Forelimb muscle (tissue), 1 donor: ENCODE measurements around the gene FAH. TPM values are rescaled to one million over a fixed set of nuclear protein-coding genes. Genes with fewer than 3 reads are reported as not detected.
"Not testable (repeated sequence)": the region's sequence is repeated elsewhere in the genome, so short reads cannot be mapped to it uniquely, and the experiment has no call there.

Source experiments
- DNase-seq: peaks from one replicate; pipeline ENCODE4 v3.0.0-alpha.2; 2013; ENCODE audit warnings: low read depth
- polyA plus RNA-seq: library from polyadenylated mRNA; unstranded; fragments of 120-200 nt; gene quantifications from one replicate; pipeline ENCODE4 v1.2.1, GENCODE V29; 2013; ENCODE audit not compliant: insufficient read length

Gene FAH
- polyA plus RNA-seq, result 13.4 TPM

- DNase-seq, result peak; percentile 14
Observed at GRCh38 chr15:80152896-80153876, at the start of gene FAH. Gene FAH, plus strand, starts transcription at chr15:80152999. Its CDS starts 56 bp downstream, at chr15:80153055.

GRCh38 chr15:80105193-80105592, 47.6 kb upstream of the FAH start:
- DNase-seq, result no peak

DNA sequence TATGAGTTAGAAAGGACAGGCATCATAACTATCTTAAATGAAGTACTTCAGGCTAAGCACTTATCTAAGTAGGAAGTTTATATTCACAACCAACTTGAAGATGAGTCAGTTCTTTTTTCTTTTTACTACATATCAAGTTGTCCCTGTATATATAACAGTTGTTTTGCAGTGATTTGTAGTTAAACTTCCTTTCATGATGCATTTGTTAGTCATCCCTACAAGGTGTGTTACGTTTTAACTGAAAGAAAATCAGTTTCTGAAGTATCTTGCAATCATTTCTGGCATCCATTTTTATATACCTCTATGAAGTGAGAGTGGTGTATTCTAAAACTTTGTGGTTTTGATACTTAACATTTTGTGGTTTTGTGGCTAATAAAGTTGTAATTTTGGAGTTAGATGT, 47.2 kb upstream of the FAH start:
- DNase-seq, result no peak

DNA sequence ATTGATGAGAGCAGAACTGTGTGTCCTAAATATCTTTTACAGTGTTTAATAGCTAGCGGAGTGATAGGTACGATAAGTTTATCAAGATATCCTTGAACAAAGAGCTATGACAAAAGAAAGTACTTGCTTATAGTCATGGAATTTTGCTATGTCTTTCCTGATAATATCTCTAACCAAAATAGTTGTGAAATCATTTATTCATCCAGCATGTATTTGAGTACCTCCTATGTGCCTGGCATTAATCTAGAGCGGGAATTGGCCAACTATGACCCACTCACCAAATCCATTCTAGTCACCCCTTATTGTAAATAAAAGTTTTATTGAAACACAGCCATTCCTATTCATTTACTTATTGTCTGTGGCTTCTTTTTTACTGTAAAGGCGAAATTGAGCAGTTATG, 46.7 kb upstream of the FAH start:
- DNase-seq, result no peak

DNA sequence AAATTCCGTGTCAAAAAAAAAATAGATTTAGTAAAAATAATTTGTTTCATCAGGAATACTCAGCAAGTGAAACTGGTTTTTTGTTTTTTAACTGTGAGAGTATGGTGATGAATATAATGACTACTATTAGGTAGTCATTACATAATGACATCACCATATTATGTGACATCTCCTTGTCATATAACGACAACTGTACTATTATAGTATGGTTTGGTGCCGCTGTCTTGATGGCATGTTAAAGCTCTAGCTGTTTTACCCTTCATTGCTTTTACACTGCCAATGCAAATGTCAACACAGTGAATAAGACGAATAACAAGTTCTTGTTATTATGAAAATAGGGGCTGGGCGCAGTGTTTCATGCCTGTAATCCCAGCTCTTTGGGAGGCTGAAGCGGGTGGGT, 45.6 kb upstream of the FAH start:
- DNase-seq, result no peak

DNA sequence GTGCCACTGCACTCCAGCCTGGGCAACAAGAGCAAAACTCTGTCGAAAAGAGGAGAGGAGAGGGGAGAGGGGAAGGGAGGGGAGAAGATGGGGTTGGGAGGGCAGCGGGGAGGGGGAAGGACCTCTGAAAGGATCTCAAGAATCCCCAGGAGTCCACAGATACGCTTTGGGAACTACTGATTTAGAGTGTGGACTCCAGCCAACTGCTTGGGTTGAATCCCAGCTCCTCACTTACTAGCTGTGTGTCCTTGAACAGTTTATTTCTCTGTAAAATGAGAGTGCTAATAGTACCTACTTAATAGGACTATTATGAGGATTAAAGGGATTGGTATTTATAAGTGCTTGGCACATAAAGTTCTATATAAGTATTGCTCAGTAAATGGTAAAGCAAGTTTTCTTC, 45.0 kb upstream of the FAH start:
- DNase-seq, result no peak

DNA sequence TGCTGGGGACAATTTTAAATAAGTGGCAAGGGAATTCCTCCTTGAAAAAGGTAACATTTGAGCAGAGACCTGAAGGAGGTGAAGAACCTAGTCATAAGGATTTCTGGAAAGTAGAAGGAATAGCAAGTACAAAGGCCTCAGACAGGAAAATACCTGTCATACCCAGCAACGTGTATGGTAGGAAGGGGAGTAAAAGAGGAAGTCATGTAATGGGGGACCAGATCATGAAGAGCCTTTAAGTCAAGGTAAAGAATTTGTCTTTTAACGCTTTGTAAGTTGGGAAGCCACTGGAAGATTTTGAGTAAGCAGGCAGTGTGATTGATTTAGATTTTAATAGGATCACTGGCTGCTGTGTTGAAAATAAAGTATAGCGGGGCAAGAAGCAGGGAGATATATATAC, 43.4 kb upstream of the FAH start:
- DNase-seq, result no peak

DNA sequence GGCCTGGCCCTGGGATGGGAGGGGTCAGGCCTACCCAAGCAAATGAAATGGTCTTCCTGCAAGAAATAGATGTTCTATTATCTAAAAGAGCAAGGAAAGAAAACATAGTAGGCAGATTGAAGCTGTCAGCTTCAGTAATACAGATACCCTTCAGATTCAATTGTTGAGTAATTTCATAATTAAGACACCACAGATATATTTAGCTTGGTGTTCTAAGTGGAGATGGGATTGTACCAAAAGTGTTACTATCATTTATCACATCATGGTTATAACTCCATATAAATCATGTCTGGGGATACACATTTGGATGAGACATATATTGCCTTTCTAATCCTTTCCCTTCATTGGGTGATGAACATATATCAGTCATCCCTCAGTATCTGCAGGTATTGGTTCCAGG, 41.9 kb upstream of the FAH start:
- no peak for DNase-seq

- no peak for DNase-seq
Observed at GRCh38 chr15:80114114-80114513, 38.7 kb upstream of the FAH start.

DNA sequence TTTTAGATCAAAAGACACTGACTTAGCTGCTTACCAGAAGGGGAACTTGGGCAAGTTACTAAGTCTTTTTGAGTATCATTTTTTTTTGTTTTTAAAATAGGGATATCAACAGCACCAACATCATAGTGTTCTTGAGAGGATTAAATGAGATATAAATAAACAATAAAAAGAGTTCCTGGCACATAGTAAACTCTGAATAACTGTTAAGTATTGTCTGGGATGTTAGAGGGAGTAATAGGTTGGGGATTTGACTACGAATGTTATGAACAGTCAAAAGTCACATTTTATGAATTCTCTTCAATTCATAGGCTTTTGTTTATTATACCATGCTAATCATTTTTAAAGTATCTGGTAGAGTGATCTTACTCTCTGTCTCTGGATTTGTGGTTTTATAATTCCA, 37.8 kb upstream of the FAH start:
- DNase-seq, result no peak

- DNase-seq, result no peak
Observed at GRCh38 chr15:80118956-80119355, 33.8 kb upstream of the FAH start.

DNA sequence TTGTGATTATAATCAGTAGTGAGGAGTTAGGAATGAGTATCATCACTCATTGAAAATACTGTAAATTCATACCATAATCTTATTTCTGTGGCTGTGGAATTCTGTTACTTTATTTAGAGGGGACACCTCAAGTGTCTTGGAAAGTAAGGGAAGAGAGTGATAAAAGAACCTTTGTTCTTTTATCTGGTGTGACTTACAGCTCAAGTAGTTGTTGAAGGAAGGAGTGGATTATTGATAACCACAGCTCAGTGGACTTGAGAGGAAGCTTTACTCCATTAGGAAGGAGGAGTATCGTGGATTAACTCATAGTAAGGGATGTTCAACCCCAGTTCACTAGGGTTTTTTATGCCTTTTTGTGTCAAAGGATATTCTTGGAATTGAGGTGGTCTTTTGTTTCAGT, 32.2 kb upstream of the FAH start:
- no peak for DNase-seq

DNA sequence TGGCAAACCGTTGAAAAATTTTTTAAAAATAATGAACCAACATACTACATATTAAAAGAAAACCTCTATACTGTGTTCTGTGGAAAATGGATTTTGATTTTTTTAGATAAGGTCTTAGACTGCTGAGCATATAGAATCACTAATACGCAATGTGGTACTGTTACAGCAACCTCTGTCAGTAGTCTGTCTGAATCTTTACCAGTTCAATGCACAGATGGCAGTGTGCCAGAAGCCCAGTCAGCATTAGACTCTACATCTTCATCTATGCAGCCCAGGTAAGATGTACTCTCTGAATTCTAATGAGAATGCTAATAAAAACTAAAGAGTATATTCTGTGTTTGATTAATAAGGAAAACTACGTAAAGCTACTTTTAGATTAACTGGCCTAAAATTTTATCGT, 31.3 kb upstream of the FAH start:
- no peak for DNase-seq

- no peak for DNase-seq
Observed at GRCh38 chr15:80123034-80123433, 29.8 kb upstream of the FAH start.

DNA sequence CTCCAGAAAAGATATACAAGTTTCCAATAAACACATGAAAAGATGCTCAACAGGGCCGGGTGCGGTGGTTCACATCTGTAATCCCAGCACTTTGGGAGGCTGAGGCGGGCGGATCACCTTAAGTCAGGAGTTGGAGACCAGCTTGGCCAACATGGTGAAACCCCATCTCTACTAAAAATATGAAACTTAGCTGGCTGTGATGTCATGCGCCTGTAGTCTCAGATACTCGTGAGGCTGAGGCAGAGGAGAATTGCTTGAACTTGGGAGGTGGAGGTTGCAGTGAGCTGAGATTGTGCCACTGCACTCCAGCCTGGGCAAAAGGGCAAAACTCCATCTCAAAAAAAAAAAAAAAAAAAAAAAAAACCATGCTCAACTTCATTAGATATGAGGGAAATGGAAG, 25.5 kb upstream of the FAH start:
- DNase-seq, result not testable (repeated sequence)

DNA sequence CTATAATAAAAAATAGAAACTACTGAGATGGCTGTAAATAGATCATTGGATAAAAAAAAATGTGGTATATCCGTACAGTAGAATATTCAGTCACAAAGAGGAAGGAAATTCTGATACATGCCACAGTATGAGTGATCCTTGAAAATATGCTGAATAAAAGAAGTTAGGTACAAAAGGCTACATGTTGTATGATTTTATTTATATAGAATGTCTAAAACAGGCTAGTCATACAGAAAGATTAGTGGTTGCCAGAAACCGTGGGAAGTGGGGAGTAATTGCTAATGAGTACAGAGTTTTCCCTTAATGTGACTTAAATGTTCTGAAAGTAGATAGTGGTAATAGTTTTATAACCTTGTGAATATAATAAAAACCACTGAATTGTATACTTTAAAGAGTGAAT, 24.9 kb upstream of the FAH start:
- DNase-seq, result no peak

DNA sequence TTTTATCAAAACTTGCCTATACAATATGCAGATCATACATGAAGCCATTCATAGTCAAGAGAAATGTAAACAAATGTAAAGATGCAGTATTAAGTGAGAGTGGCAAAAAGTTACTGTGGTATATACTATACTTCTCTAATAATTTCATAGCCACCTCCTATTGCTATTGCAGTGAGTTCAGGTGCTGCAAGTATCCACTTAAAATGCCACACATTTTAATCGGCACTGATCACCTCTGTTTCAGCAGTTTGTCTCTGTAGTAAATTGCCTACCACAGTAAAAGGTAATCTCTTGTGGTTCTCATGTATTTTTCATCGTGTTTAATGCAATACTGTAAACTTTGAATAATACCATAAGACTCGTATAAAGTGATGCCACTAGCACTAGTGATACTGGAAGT, 20.4 kb upstream of the FAH start:
- no peak for DNase-seq

DNA sequence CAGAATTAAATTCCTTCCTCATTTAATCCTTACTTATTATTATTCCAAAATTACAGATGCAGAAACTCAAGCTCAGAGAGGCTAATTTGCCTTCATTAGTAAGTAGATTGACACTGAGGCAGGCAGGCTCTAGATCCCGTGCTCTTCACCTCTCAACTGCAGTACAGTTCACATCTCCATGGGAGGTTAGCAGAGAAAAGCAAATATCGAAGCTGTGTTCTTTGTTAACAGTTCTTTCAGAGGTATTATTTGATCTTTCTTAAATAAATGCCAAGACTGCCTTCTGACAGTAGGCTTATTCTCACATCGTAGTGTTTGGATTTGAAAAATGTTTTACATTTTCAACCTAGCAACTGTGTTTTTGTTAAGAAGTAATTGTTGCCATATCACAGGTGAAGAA, 15.9 kb upstream of the FAH start:
- no peak for DNase-seq

GRCh38 chr15:80138961-80139360, 13.8 kb upstream of the FAH start:
- no peak for DNase-seq

GRCh38 chr15:80140909-80141308, 11.9 kb upstream of the FAH start:
- DNase-seq, result no peak

DNA sequence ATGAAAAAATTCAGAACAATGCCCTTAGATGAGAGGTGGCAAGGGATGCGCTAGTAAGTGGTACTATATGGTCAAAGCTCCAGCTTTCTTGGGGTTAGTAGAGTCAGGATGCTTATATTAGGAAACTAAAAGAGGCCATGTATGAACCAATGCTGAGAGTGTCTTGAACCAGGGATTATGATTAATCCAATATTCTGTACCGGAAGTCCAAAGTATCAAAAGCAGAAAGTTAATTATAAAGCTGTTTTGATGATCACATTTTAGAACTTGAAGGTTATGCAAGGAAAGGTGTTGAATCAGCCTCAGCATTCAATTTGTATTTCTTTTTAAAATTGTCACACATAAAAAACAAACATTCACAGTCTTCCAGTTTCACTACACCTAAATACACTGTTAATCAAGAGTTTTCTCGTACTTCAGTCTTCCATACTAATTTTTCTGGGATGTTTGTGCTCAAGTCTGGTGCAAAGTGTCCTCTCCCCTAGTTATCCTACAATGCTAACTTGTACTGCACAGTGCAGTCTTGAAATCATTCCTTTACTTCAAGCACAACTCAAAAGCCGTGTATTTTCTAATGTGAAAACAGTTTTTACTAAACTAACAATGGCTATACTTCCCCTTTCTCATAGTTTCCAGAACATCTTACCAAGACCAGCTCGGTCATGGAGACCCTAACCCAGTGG, 10.7 kb upstream of the FAH start:
- DNase-seq, result no peak

- no peak for DNase-seq
Observed at GRCh38 chr15:80142646-80143045, 10.2 kb upstream of the FAH start.

DNA sequence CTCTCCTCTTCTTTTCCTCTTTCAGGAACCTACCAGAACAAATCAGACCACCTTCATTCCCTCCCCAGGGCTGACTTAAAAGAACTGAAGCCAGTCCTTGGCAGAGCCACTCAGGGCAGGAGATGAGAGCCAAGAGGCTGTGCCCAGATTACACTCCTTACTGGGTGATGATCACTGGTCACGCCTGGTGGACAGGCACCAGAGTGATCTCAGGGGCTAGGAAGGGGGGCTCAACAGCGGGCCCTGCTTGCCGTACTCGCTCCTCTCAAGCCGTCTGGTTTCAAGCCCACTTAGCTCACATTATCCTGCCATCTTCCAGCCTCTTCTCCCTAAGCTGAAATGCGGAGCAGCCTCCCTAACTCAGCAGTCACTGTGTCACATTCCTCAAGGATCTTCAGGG, 1.7 kb upstream of the FAH start:
- no peak for DNase-seq
